ENCODE results near the gene ZSCAN22.

Gene ZSCAN22

DNA sequence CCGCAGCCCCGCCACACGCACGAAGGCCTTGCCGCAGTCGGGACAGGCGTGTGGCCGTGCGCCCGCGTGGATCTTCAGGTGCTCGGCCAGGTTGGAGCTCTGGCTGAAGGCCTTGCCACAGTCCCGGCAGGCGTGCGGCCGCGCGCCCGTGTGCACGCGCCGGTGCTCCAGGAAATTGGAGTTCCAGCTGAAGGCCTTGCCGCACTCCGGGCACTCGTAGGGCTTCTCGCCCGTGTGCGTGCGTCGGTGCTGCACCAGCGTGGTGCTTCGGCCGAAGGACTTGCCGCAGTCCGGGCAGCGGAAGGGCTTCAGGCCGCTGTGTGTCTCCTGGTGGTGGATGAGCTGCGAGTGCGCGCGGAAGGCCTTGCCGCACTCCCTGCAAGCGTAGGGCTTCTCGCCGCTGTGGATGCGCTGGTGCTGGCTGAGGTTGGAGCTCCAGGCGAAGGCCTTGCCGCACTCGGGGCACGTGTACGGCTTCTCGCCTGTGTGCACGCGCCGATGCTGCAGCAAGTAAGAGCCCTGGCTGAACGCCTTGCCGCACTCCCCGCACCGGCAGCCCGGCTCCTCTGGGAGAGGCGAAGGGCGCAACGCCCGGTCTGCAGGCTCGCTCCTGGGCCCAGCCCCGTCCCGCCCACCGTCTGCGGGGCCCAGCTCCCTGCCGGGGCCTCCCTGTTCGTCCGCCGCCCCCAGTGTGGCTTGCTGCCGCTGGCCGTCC, 30.1 kb downstream of the ZSCAN22 start:
- H3K27ac ChIP-seq (ENCODE audit: insufficient read depth, low read depth, low read length, poor library complexity, severe bottlenecking), result no peak overlapping the region
- H3K27me3 ChIP-seq (ENCODE audit: control insufficient read depth, insufficient read depth, low read length, poor library complexity, severe bottlenecking), result no peaks in the 10 kb centered on the region
- 94 to 95% methylated on average over 75 of the region's 75 CpGs for WGBS, 2 experiments
- no peak overlapping the region for H3K4me3 ChIP-seq (ENCODE audit: insufficient read depth, low read depth, low read length)
- peaks cover 6% of the 10 kb centered on the region for H3K4me1 ChIP-seq (ENCODE audit: control insufficient read depth, insufficient read depth, low read length)
- no peaks in the 10 kb centered on the region for H3K9me3 ChIP-seq (ENCODE audit: control insufficient read depth, low read length)
- H3K36me3 ChIP-seq (ENCODE audit: control insufficient read depth, insufficient read depth, low read length), result no peaks in the 10 kb centered on the region

DNA sequence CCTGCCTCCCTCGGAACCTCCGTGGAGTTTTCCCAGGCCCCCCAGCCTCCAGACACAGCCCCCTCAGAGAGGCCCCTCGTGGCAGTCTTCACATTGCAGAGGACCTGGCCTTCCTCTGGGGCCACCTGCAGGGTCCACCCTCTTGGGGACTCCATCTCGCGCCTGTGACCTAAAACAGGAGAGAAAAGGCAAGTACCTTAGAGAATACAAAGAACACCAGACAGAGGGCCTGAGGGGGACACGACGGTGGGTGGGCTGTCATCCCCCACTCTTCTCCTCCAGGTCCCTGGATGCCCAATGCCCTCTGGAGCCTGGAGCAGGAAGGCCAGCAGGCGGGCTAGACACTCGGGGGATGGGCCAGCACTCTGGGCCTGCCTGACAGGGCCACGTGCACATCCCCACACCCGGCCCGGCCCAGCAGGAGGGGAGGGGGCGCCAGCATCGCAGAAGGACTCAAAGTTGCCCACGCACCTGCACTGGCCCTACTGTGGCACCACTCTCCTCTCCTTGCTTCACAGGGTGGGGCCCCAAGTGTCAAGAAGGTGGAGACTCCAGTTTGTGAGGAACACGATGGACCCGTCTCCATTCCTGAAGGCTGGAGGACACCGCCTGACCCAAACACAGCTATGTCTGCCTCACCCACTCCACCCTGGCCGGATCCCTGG, 30.8 kb downstream of the ZSCAN22 start:
- WGBS, 2 experiments, result 74 to 77% methylated on average over 19 of the region's 19 CpGs
- no peaks in the 10 kb centered on the region for H3K27me3 ChIP-seq (ENCODE audit: control insufficient read depth, insufficient read depth, low read length, poor library complexity, severe bottlenecking)
- no peak overlapping the region for H3K4me3 ChIP-seq (ENCODE audit: insufficient read depth, low read depth, low read length)

DNA sequence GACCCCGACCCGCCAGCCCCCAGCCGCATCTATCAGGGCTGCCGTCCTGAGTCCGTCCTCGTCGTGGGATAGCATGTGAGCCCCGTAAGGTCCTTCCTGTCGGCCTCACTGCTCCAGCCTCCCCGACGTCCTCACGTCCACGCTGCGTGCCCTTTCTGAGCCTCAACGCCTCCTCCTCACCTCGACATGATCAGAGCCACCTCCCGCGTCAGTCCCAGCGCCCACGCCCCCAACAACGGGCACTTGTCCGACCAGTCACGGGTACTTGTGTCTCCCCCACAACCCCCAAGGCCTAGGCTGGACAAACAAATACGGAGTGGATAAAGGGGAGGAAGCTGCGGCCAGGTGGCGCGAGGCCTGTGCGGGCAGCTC, 35.1 kb downstream of the ZSCAN22 start:
- WGBS, 2 experiments, result 3 to 4% methylated on average over 28 of the region's 28 CpGs
- H3K4me1 ChIP-seq (ENCODE audit: control insufficient read depth, insufficient read depth, low read length), result peaks cover 6% of the 10 kb centered on the region

More for the DNA sequence above, 30.8 kb downstream of the ZSCAN22 start:
- Histone ChIP-seq H3K27ac (ENCODE audit: insufficient read depth, low read depth, low read length, poor library complexity, severe bottlenecking) (no peak overlapping the region), H3K9me3 (ENCODE audit: control insufficient read depth, low read length) (no peaks in the 10 kb centered on the region), H3K36me3 (ENCODE audit: control insufficient read depth, insufficient read depth, low read length) (no peaks in the 10 kb centered on the region), H3K4me1 (ENCODE audit: control insufficient read depth, insufficient read depth, low read length) (peaks cover 6% of the 10 kb centered on the region)

DNA sequence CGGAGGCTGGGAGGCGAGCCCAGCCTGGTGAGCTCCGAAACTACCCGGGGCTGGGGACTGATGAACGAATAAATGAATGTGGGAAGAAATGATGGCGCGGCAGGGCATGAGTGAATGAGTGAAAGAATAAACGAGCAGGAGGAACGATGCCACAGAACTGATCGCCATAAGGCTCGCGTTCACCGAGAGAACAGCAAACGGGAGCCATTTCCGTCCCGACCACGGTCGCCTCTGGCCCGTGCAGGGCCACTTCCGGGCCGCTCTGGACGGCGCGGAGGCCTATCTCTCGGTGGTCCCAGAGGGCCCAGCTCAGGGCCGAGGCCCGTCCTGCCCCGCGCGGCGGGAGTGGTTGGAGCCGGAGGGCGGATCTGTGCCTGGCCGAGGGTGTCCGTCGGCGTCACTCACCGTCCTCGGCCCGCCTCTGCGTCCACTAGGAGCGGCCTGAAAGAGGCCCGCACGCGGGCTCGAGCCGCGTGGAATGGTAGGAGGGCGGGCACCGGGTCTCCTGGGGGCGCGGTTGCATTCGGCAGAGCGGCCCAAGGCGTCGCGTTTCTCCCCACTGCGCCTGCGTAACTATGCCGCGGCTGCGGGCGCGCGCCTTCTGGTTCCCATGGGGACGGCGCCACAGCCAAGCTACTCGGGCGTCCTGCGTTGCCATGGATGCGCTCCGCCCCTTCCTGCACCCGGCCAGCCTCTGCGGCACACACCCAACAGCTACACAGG, 35.6 kb downstream of the ZSCAN22 start, which contains the start of gene ZNF497:
TSS of gene ZNF497 (minus strand) at position 480 of the 723 bp plus-strand sequence. CDS start 5,116 bp downstream, outside the sequence.
- Histone ChIP-seq H3K4me1 (ENCODE audit: control insufficient read depth, insufficient read depth, low read length) (peaks cover 6% of the 10 kb centered on the region), H3K27ac (ENCODE audit: insufficient read depth, low read depth, low read length, poor library complexity, severe bottlenecking) (peak within 1 kb of the TSS; percentile 91), H3K27me3 (ENCODE audit: control insufficient read depth, insufficient read depth, low read length, poor library complexity, severe bottlenecking) (no peaks in the 10 kb centered on the region), H3K9me3 (ENCODE audit: control insufficient read depth, low read length) (no peaks in the 10 kb centered on the region), H3K36me3 (ENCODE audit: control insufficient read depth, insufficient read depth, low read length) (no peaks in the 10 kb centered on the region), H3K4me3 (ENCODE audit: insufficient read depth, low read depth, low read length) (peak within 1 kb of the TSS; percentile 82)
- 0% methylated on average over 74 of the region's 74 CpGs for WGBS, 2 experiments

More for the DNA sequence above, 35.1 kb downstream of the ZSCAN22 start:
- Histone ChIP-seq H3K27me3 (ENCODE audit: control insufficient read depth, insufficient read depth, low read length, poor library complexity, severe bottlenecking) (no peaks in the 10 kb centered on the region), H3K36me3 (ENCODE audit: control insufficient read depth, insufficient read depth, low read length) (no peaks in the 10 kb centered on the region), H3K4me3 (ENCODE audit: insufficient read depth, low read depth, low read length) (peak overlapping the region; percentile 82), H3K27ac (ENCODE audit: insufficient read depth, low read depth, low read length, poor library complexity, severe bottlenecking) (peak overlapping the region; percentile 91), H3K9me3 (ENCODE audit: control insufficient read depth, low read length) (no peaks in the 10 kb centered on the region)

DNA sequence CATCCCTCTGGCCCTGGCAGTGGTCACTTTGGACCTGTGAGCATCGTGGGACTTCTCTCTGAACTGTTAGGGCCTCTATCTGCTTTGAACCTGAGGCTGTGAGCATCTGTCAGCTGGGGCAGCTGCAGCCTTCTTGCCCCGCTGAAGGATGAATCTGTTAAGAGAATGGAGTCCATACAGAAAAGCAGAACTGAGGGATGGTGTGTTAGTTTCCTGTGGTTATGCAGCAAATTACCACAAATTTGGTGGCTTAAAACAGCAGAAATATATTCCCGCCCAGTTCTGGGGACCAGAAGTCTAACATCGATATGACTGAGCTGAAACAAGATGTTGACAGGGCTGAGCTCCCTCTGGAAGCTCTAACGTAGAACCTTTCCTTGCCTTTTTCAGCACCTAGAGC, 37.4 kb downstream of the ZSCAN22 start:
- Histone ChIP-seq H3K36me3 (ENCODE audit: control insufficient read depth, insufficient read depth, low read length) (no peaks in the 10 kb centered on the region), H3K4me3 (ENCODE audit: insufficient read depth, low read depth, low read length) (no peak overlapping the region), H3K27ac (ENCODE audit: insufficient read depth, low read depth, low read length, poor library complexity, severe bottlenecking) (no peak overlapping the region), H3K27me3 (ENCODE audit: control insufficient read depth, insufficient read depth, low read length, poor library complexity, severe bottlenecking) (no peaks in the 10 kb centered on the region), H3K4me1 (ENCODE audit: control insufficient read depth, insufficient read depth, low read length) (peaks cover 6% of the 10 kb centered on the region), H3K9me3 (ENCODE audit: control insufficient read depth, low read length) (no peaks in the 10 kb centered on the region)
- WGBS, 2 experiments, result 91 to 92% methylated on average over 5 of the region's 5 CpGs

DNA sequence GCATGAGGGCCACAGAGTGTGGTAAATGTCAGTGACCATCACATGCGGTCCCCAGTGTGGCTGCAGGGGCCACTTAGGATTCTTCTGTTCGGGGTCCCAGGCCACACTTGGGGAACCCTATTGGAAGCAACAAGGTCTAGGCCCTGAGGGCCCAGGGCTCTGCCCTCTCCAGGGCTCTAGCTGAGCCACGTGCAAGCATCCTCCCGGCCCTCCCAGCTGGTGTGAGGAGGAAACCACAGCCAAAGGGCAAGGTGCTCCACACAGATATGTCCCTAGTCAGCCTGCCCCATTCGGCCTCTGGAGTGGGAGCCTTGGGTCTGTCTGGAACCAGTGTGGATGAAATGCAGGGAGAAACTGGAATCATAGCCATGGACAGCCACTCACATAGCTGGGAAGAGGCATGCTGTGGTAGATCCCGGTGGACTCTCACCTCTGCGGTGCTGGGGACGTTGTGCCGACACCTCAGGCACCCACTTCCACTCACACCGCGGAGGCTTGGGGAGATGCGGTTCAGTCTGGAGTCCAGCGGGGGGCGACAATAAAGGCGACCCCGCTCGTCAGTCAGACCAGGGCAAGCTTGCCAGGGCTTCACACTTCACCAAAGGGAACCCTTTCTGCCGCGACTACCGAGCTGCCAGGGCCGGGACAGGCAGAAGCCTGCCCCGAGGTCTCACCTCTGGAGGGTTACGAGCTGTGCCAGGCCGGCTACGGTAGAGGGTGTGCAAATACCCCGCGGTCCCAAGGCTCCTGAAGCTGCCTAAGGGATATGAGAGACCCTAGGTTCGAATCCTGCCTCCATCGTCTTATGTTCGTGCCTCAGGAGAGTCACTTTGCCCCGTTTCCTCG, 40.0 kb downstream of the ZSCAN22 start:
- H3K27me3 ChIP-seq (ENCODE audit: control insufficient read depth, insufficient read depth, low read length, poor library complexity, severe bottlenecking), result no peaks in the 10 kb centered on the region
- H3K9me3 ChIP-seq (ENCODE audit: control insufficient read depth, low read length), result no peaks in the 10 kb centered on the region
- no peaks in the 10 kb centered on the region for H3K4me1 ChIP-seq (ENCODE audit: control insufficient read depth, insufficient read depth, low read length)
- H3K27ac ChIP-seq (ENCODE audit: insufficient read depth, low read depth, low read length, poor library complexity, severe bottlenecking), result no peak overlapping the region
- no peak overlapping the region for H3K4me3 ChIP-seq (ENCODE audit: insufficient read depth, low read depth, low read length)
- WGBS, 2 experiments, result 92 to 93% methylated on average over 32 of the region's 32 CpGs
- no peaks in the 10 kb centered on the region for H3K36me3 ChIP-seq (ENCODE audit: control insufficient read depth, insufficient read depth, low read length)

DNA sequence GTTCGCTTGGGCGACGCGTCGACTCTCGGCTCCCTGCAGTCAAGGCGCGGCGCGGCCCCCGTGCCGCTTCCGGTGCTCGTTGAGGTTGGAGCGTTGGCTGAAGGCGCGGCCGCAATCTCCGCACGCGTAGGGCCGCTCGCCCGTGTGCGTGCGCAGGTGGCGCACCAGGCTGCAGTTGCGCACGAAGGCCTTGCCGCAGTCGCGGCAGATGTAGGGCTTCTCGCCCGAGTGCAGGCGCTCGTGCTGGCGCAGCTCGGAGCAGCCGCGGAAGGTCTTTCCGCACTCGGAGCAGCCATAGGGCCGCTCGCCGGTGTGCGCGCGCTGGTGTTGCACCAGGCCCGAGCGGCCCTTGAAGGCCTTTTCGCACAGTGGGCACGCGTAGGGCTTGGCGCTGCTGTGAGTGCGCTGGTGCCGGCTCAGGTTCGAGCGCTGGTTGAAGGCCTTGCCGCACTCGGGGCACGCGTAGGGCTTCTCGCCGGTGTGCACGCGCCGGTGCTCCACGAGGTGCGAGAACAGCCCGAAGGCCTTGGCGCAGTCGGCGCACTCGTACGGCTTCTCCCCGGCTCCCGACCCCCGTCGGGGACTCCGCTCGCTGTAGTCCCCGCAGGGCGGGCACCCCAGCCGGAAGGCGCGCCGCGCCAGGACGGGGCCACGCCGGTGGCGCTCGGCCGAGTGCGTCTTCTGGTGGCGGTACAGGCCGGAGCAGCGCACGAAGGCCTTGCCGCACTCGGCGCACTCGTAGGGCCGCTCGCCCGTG, 41.1 kb downstream of the ZSCAN22 start:
- H3K4me1 ChIP-seq (ENCODE audit: control insufficient read depth, insufficient read depth, low read length), result no peaks in the 10 kb centered on the region
- H3K27ac ChIP-seq (ENCODE audit: insufficient read depth, low read depth, low read length, poor library complexity, severe bottlenecking), result no peak overlapping the region
- H3K9me3 ChIP-seq (ENCODE audit: control insufficient read depth, low read length), result no peaks in the 10 kb centered on the region
- H3K4me3 ChIP-seq (ENCODE audit: insufficient read depth, low read depth, low read length), result no peak overlapping the region
- H3K36me3 ChIP-seq (ENCODE audit: control insufficient read depth, insufficient read depth, low read length), result no peaks in the 10 kb centered on the region
- 95 to 96% methylated on average over 106 of the region's 106 CpGs for WGBS, 2 experiments
- H3K27me3 ChIP-seq (ENCODE audit: control insufficient read depth, insufficient read depth, low read length, poor library complexity, severe bottlenecking), result no peaks in the 10 kb centered on the region

DNA sequence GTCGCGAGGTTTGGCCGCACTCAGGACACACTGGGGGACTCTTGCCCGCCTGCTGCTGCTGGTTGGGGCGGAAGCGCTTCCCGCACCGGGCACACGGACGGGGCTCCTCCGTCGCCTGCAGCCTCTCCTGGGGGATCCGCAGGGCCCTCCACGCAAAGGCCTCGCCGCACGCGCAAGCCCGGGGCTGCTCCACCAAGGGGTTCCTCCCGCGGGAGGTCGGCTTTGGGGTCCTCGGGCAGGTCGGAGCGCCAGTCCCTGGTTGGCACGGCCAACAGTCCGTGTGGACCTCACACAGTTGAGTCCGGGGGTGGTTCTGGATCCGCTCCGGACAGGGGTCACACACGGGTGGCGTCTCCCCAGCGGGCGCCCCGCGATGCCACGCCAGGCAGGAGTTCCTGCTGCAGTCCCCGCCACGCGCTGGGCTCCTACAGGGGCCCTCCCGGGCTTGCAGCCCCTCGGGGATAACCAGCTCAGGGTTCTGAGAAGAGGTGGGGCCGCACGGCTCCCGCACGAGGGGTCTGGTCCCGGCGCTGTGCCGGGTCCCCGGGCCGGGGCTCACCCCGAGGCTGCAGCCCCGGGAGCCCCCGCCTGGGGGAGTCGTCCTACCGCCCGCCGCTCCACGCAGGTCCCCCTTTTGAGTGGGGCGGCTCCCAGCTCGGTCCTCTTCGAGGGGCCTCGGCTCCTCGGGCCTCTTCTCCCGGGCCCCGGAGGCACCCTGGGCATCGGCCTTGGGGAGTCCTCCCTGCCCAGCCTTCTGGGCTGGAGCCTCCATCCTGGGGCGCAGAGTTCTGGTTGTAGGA, 42.0 kb downstream of the ZSCAN22 start:
- no peak overlapping the region for H3K4me3 ChIP-seq (ENCODE audit: insufficient read depth, low read depth, low read length)
- H3K36me3 ChIP-seq (ENCODE audit: control insufficient read depth, insufficient read depth, low read length), result no peaks in the 10 kb centered on the region
- H3K27me3 ChIP-seq (ENCODE audit: control insufficient read depth, insufficient read depth, low read length, poor library complexity, severe bottlenecking), result no peaks in the 10 kb centered on the region
- H3K9me3 ChIP-seq (ENCODE audit: control insufficient read depth, low read length), result no peaks in the 10 kb centered on the region
- 96% methylated on average over 68 of the region's 68 CpGs for WGBS, 2 experiments
- no peak overlapping the region for H3K27ac ChIP-seq (ENCODE audit: insufficient read depth, low read depth, low read length, poor library complexity, severe bottlenecking)
- H3K4me1 ChIP-seq (ENCODE audit: control insufficient read depth, insufficient read depth, low read length), result no peaks in the 10 kb centered on the region

Data from ectodermal cell (in vitro differentiated cells).